B cell (primary cell): ENCODE results near the gene SLC2A4.

Source experiments
- CTCF ChIP-seq: fragments of 200-600 bp; IDR thresholded peaks from one replicate; pipeline ENCODE4 v1.8.0; 2022; ENCODE audit warnings: antibody characterized with exemption, mild to moderate bottlenecking
- EZH2 ChIP-seq: IDR thresholded peaks from 2 replicates; pipeline ENCODE4 v1.6.1; 2012; ENCODE audit warnings: borderline replicate concordance, low read depth, mild to moderate bottlenecking, moderate library complexity, low read length; ENCODE audit not compliant: insufficient read depth, poor library complexity, severe bottlenecking

GRCh38 chr17:7283471-7284216 lies 2.1 kb downstream of the SLC2A4 start:
- TF ChIP-seq CTCF (no peak), EZH2 (no peak)
